ENCODE data around the gene CPNE2.

GRCh38 chr16:57064995-57065394 is 27.4 kb upstream of the CPNE2 start:
- TF ChIP-seq POLR2AphosphoS5 (IDR thresholded peaks at IDR 0.05; ENCODE audit: borderline replicate concordance, low read depth, low read length) (no peak), EZH2 (IDR thresholded peaks at IDR 0.05) (no peak), FOXP2 (optimal IDR thresholded peaks at IDR 0.05; ENCODE audit: control extremely low read depth, extremely low read length, insufficient read depth) (no peak)

All from SK-N-MC (cell line).